Measurements from ENCODE around the gene RTTN. TPM values are rescaled to one million over a fixed set of nuclear protein-coding genes. Genes with fewer than 3 reads are reported as not detected.

RTTN gene
- total RNA-seq, 2 donors from 2014 or later = 6.5 to 16.7 TPM

GRCh38 chr18:70139138-70139537 lies 66.3 kb downstream of the RTTN start:
- DNase-seq = no peak
- intact Hi-C loops (cut with DNase I) = no loop called here
- Histone ChIP-seq H3K36me3 (no peaks in the 10 kb centered on the region), H3K4me3 (no peak overlapping the region), H3K4me1 (no peaks in the 10 kb centered on the region), H3K9me3 (no peaks in the 10 kb centered on the region), H3K27me3 (no peaks in the 10 kb centered on the region), H3K27ac (no peak overlapping the region), H3K9ac (ENCODE audit: low read depth in 2 of 2, low read length in 2 of 2) (no peak overlapping the region)
- TF ChIP-seq CTCF (IDR thresholded peaks at IDR 0.05) = no peak

GRCh38 chr18:70135604-70136003 lies 69.9 kb downstream of the RTTN start:
- intact Hi-C loops (cut with DNase I) = no loop called here
- no peak overlapping the region for H3K4me3 ChIP-seq
- no peaks in the 10 kb centered on the region for H3K36me3 ChIP-seq
- no peaks in the 10 kb centered on the region for H3K4me1 ChIP-seq
- no peak for TF ChIP-seq CTCF (IDR thresholded peaks at IDR 0.05)
- H3K27ac ChIP-seq = no peak overlapping the region
- no peak overlapping the region for H3K9ac ChIP-seq (ENCODE audit: low read depth in 2 of 2, low read length in 2 of 2)
- DNase-seq = no peak
- H3K9me3 ChIP-seq = no peaks in the 10 kb centered on the region
- no peaks in the 10 kb centered on the region for H3K27me3 ChIP-seq

- no peak for TF ChIP-seq CTCF (IDR thresholded peaks at IDR 0.05)
- no peaks in the 10 kb centered on the region for H3K9me3 ChIP-seq
- H3K4me1 ChIP-seq = no peaks in the 10 kb centered on the region
- no peak overlapping the region for H3K4me3 ChIP-seq
- no peak for DNase-seq
- no peak overlapping the region for H3K9ac ChIP-seq (ENCODE audit: low read depth in 2 of 2, low read length in 2 of 2)
- H3K27ac ChIP-seq = no peak overlapping the region
- no peaks in the 10 kb centered on the region for H3K27me3 ChIP-seq
- no peaks in the 10 kb centered on the region for H3K36me3 ChIP-seq
- intact Hi-C loops (cut with DNase I) = no loop called here
These were observed 72.5 kb downstream of the RTTN start for GRCh38 chr18:70132999-70133398.

- Histone ChIP-seq H3K36me3 (no peaks in the 10 kb centered on the region), H3K27me3 (no peaks in the 10 kb centered on the region), H3K27ac (no peak overlapping the region), H3K4me1 (no peaks in the 10 kb centered on the region), H3K4me3 (no peak overlapping the region), H3K9me3 (no peaks in the 10 kb centered on the region), H3K9ac (ENCODE audit: low read depth in 2 of 2, low read length in 2 of 2) (no peak overlapping the region)
- intact Hi-C loops (cut with DNase I) = no loop called here
- no peak for TF ChIP-seq CTCF (IDR thresholded peaks at IDR 0.05)
- no peak for DNase-seq
These were observed 77.2 kb downstream of the RTTN start for GRCh38 chr18:70128271-70128670.

- H3K9me3 ChIP-seq = no peaks in the 10 kb centered on the region
- H3K27ac ChIP-seq = no peak overlapping the region
- intact Hi-C loops (cut with DNase I) = no loop called here
- DNase-seq = no peak
- no peaks in the 10 kb centered on the region for H3K4me1 ChIP-seq
- no peak overlapping the region for H3K4me3 ChIP-seq
- H3K27me3 ChIP-seq = no peaks in the 10 kb centered on the region
- H3K36me3 ChIP-seq = no peaks in the 10 kb centered on the region
- H3K9ac ChIP-seq (ENCODE audit: low read depth in 2 of 2, low read length in 2 of 2) = no peak overlapping the region
- TF ChIP-seq CTCF (IDR thresholded peaks at IDR 0.05) = no peak
These were observed 78.1 kb downstream of the RTTN start for GRCh38 chr18:70127359-70127758.

GRCh38 chr18:70126832-70127231 lies 78.7 kb downstream of the RTTN start:
- TF ChIP-seq CTCF (IDR thresholded peaks at IDR 0.05) = no peak
- Histone ChIP-seq H3K36me3 (no peaks in the 10 kb centered on the region), H3K27me3 (no peaks in the 10 kb centered on the region), H3K4me3 (no peak overlapping the region), H3K27ac (no peak overlapping the region), H3K9ac (ENCODE audit: low read depth in 2 of 2, low read length in 2 of 2) (no peak overlapping the region), H3K4me1 (no peaks in the 10 kb centered on the region), H3K9me3 (no peaks in the 10 kb centered on the region)
- intact Hi-C loops (cut with DNase I) = no loop called here
- DNase-seq = no peak
